GM23338 (cell line): ENCODE measurements around the gene MAP2K6. TPM values are rescaled to one million over a fixed set of nuclear protein-coding genes. Genes with fewer than 3 reads are reported as not detected.

ENCODE experiments used
- ATAC-seq: fragments of 200-7000 bp; cut with Tn5 transposase; 3 replicates; pipeline ENCODE4 v1.9.1; 2020
- DNase-seq: peaks from one replicate; pipeline ENCODE4 v3.0.0-alpha.2; 2015; ENCODE audit warnings: low spot score
- H2AFZ ChIP-seq: fragments of 200-600 bp; sonication (generic); 2 replicates; pipeline ENCODE4 v1.8.0; 2016; ENCODE audit warnings: antibody characterized with exemption, mild to moderate bottlenecking, moderate library complexity
- H3F3A ChIP-seq: fragments of 200-600 bp; sonication (generic); replicated peaks from 2 replicates; pipeline ENCODE4 v1.8.0; 2017; ENCODE audit warnings: antibody characterized with exemption, mixed run types, low read depth
- H3K27ac ChIP-seq: fragments of 200-600 bp; sonication (generic); 2 replicates; pipeline ENCODE4 v1.6.1; 2016; ENCODE audit warnings: low read depth
- H3K27me3 ChIP-seq: fragments of 200-600 bp; sonication (generic); 2 replicates; pipeline ENCODE4 v1.8.0; 2016; ENCODE audit warnings: mild to moderate bottlenecking, mixed run types, moderate library complexity; ENCODE audit not compliant: insufficient read depth
- H3K36me3 ChIP-seq: fragments of 200-600 bp; sonication (generic); 2 replicates; pipeline ENCODE4 v1.8.0; 2016; ENCODE audit warnings: mild to moderate bottlenecking; ENCODE audit not compliant: insufficient read depth
- H3K4me1 ChIP-seq: fragments of 200-600 bp; sonication (generic); 2 replicates; pipeline ENCODE4 v1.8.0; 2016; ENCODE audit warnings: mild to moderate bottlenecking, moderate library complexity; ENCODE audit not compliant: insufficient read depth
- H3K4me2 ChIP-seq: fragments of 200-600 bp; sonication (generic); 2 replicates; pipeline ENCODE4 v1.7.1; 2017; ENCODE audit warnings: mixed run types
- H3K4me3 ChIP-seq: fragments of 200-600 bp; sonication (generic); 2 replicates; pipeline ENCODE4 v1.6.1; 2016; ENCODE audit warnings: mixed run types
- H3K79me2 ChIP-seq: fragments of 200-600 bp; sonication (generic); replicated peaks from 2 replicates; pipeline ENCODE4 v1.8.0; 2017; ENCODE audit warnings: mild to moderate bottlenecking; ENCODE audit not compliant: insufficient read depth
- H3K9me2 ChIP-seq: fragments of 200-600 bp; sonication (generic); 2 replicates; pipeline ENCODE4 v1.8.0; 2017; ENCODE audit not compliant: insufficient read depth
- H4K20me1 ChIP-seq: fragments of 200-600 bp; sonication (generic); replicated peaks from 2 replicates; pipeline ENCODE4 v1.8.0; 2017; ENCODE audit warnings: mild to moderate bottlenecking; ENCODE audit not compliant: insufficient read depth
- H3K27ac Mint-ChIP-seq: 2 replicates; pipeline ENCODE4 v1.8.0; 2020; ENCODE audit warnings: inconsistent platforms, mild to moderate bottlenecking, moderate library complexity, mixed read lengths
- H3K27me3 Mint-ChIP-seq: 3 replicates; pipeline ENCODE4 v1.8.0; 2022; ENCODE audit warnings: low read depth, mild to moderate bottlenecking, moderate library complexity, mixed read lengths, inconsistent platforms; ENCODE audit not compliant: insufficient read depth, poor library complexity
- H3K36me3 Mint-ChIP-seq: 3 replicates; pipeline ENCODE4 v1.8.0; 2021; ENCODE audit warnings: low read depth, mild to moderate bottlenecking, inconsistent platforms, moderate library complexity, mixed read lengths
- H3K4me1 Mint-ChIP-seq: 3 replicates; pipeline ENCODE4 v1.8.0; 2020; ENCODE audit warnings: mild to moderate bottlenecking, inconsistent platforms, mixed read lengths
- H3K4me3 Mint-ChIP-seq: 3 replicates; pipeline ENCODE4 v1.8.0; 2021; ENCODE audit warnings: moderate library complexity, mild to moderate bottlenecking, inconsistent platforms, mixed read lengths
- H3K9me3 Mint-ChIP-seq: 3 replicates; pipeline ENCODE4 v1.8.0; 2020; ENCODE audit warnings: moderate library complexity, mild to moderate bottlenecking, inconsistent platforms, mixed read lengths
- CTCF ChIP-seq, 2 experiments: fragments of 200-600 bp in 1 of 2; sonication (generic) in 1 of 2; conservative IDR thresholded peaks; 2 replicates each; pipeline versions ENCODE4 v1.5.1 to v1.6.1; 2016 to 2017; ENCODE audit warnings: antibody characterized with exemption in 2 of 2, low read depth in 2 of 2, mild to moderate bottlenecking in 2 of 2, moderate library complexity in 1 of 2
- EZH2phosphoT487 ChIP-seq: fragments of 200-600 bp; sonication (generic); IDR thresholded peaks from one replicate; pipeline ENCODE4 v1.8.1; 2018; ENCODE audit warnings: antibody characterized with exemption; ENCODE audit not compliant: unreplicated experiment
- STAT1 ChIP-seq: IDR thresholded peaks from one replicate; pipeline ENCODE4 v1.6.1; 2016; ENCODE audit warnings: antibody characterized with exemption; ENCODE audit not compliant: unreplicated experiment
- ZNF114 ChIP-seq: fragments of 250-450 bp; sonication (Bioruptor Pico); IDR thresholded peaks from 2 replicates; pipeline ENCODE4 v1.5.0; 2020; ENCODE audit warnings: mild to moderate bottlenecking, moderate library complexity
- ZNF331 ChIP-seq: fragments of 250-450 bp; sonication (Bioruptor Pico); IDR thresholded peaks from 2 replicates; pipeline ENCODE4 v1.5.0; 2020; ENCODE audit warnings: low read depth, mild to moderate bottlenecking, moderate library complexity
- ZNF462 ChIP-seq: fragments of 250-450 bp; sonication (Bioruptor Pico); IDR thresholded peaks from 2 replicates; pipeline ENCODE4 v1.5.0; 2020; ENCODE audit warnings: mild to moderate bottlenecking, moderate library complexity
- polyA plus RNA-seq: library from polyadenylated mRNA; unstranded; fragments of >200 nt; fragmentation: Nextera tagmentation; extraction: Ambion mirVana; gene quantifications from 2 replicates; pipeline ENCODE4 v1.2.1, GENCODE V29; 2016
- total RNA-seq: library from RNA; depleted of rRNA; stranded (reverse); fragments of >200 nt; shearing (Covaris generic); gene quantifications from 2 replicates; pipeline ENCODE4 v1.2.3, GENCODE V29; 2014

Gene MAP2K6
- total and polyA plus RNA-seq, 2 experiments from 2014 or later: 26.3 to 31.1 TPM

GRCh38 chr17:69523244-69523861, 108.9 kb downstream of the MAP2K6 start:
- H3K79me2 ChIP-seq: no peaks in the 10 kb centered on the region
- no peak for TF ChIP-seq ZNF114
- TF ChIP-seq CTCF (conservative IDR thresholded peaks at IDR 0.05; ENCODE audit: low read depth in 2 of 2): peak; percentile 81 to 91
- TF ChIP-seq ZNF331 (CRISPR knock-in tag): no peak
- no peak for TF ChIP-seq EZH2phosphoT487
- H3K36me3 ChIP-seq: peaks cover 21% of the 10 kb centered on the region
- Mint-ChIP-seq H3K4me1 (no peaks in the 10 kb centered on the region), H3K27me3 (peaks cover 6% of the 10 kb centered on the region), H3K4me3 (no peak overlapping the region), H3K36me3 (peaks cover 82% of the 10 kb centered on the region), H3K9me3 (peaks cover 5% of the 10 kb centered on the region), H3K27ac (no peak overlapping the region)
- H3K9me2 ChIP-seq: no peaks in the 10 kb centered on the region
- H3F3A ChIP-seq: no peaks in the 10 kb centered on the region
- no peaks in the 10 kb centered on the region for H4K20me1 ChIP-seq
- no peak overlapping the region for H3K4me3 ChIP-seq
- no peak overlapping the region for H3K27ac ChIP-seq
- no peak overlapping the region for H3K4me2 ChIP-seq
- no peak overlapping the region for H2AFZ ChIP-seq
- no peaks in the 10 kb centered on the region for H3K4me1 ChIP-seq
- DNase-seq (peak; percentile 85), ATAC-seq (peak; percentile 89)
- H3K27me3 ChIP-seq: no peaks in the 10 kb centered on the region

GRCh38 chr17:69524854-69525253, 110.4 kb downstream of the MAP2K6 start:
- Histone ChIP-seq H3K36me3 (peaks cover 21% of the 10 kb centered on the region), H3K4me1 (no peaks in the 10 kb centered on the region), H4K20me1 (no peaks in the 10 kb centered on the region), H2AFZ (no peak overlapping the region), H3K27me3 (no peaks in the 10 kb centered on the region), H3K79me2 (no peaks in the 10 kb centered on the region), H3K27ac (no peak overlapping the region), H3K9me2 (no peaks in the 10 kb centered on the region), H3K4me3 (no peak overlapping the region), H3K4me2 (no peak overlapping the region), H3F3A (no peaks in the 10 kb centered on the region)
- no peaks in the 10 kb centered on the region for H3K4me1 Mint-ChIP-seq
- DNase-seq (no peak), ATAC-seq (no peak)
- H3K27ac Mint-ChIP-seq: no peak overlapping the region
- peaks cover 77% of the 10 kb centered on the region for H3K36me3 Mint-ChIP-seq
- H3K27me3 Mint-ChIP-seq: peaks cover 6% of the 10 kb centered on the region
- TF ChIP-seq CTCF (conservative IDR thresholded peaks at IDR 0.05; ENCODE audit: low read depth in 2 of 2) (peak; percentile 24 to 49; a peak in 3 of 4 replicates), STAT1 (no peak), EZH2phosphoT487 (no peak), ZNF462 (CRISPR knock-in tag) (no peak)
- no peak overlapping the region for H3K4me3 Mint-ChIP-seq
- peaks cover 5% of the 10 kb centered on the region for H3K9me3 Mint-ChIP-seq
